GM08714 (cell line): ENCODE results near the gene LCMT1.
"Not testable (repeated sequence)": the region's sequence is repeated elsewhere in the genome, so short reads cannot be mapped to it uniquely, and the experiment has no call there.

ENCODE experiments used
- H3K4me3 ChIP-seq: fragments of 200-500 bp; sonication (Bioruptor generic); 2 replicates; pipeline ENCODE4 v1.5.1; 2014; ENCODE audit warnings: mild to moderate bottlenecking, low read length, inconsistent platforms
- ZNF274 ChIP-seq: IDR thresholded peaks from 2 replicates; pipeline ENCODE4 v1.6.1; 2012; ENCODE audit warnings: mild to moderate bottlenecking, low read depth, low read length

LCMT1 gene

GRCh38 chr16:25177831-25178688 is 66.5 kb downstream of the LCMT1 start:
- TF ChIP-seq ZNF274 = no peak
- no peak overlapping the region for H3K4me3 ChIP-seq

GRCh38 chr16:25181236-25181635 is 69.7 kb downstream of the LCMT1 start:
- H3K4me3 ChIP-seq = not testable (repeated sequence)

DNA sequence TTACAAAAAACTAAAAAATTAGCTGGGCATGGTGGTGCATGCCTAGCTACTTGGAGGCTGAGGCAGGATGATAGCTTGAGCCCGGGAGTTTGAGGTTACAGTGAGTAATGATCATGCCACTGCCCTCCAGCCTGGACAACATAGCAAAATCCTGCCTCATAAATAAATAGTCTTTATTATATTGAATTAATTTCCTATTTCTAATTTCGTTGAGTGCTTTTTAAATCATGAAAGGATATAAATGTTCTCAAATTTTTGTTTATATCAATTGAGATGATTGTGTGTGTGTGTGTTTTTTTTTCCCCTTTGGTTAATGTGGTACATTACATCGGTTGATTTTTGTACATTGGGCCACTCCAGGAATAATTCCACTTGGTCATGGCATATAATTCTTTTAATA is 73.2 kb downstream of the LCMT1 start:
- no peak for TF ChIP-seq ZNF274
- H3K4me3 ChIP-seq = no peak overlapping the region

- no peak overlapping the region for H3K4me3 ChIP-seq
- TF ChIP-seq ZNF274 = no peak
These were observed 75.9 kb downstream of the LCMT1 start for GRCh38 chr16:25187491-25187795.

- no peak for TF ChIP-seq ZNF274
- no peak overlapping the region for H3K4me3 ChIP-seq
These were observed 77.8 kb downstream of the LCMT1 start for GRCh38 chr16:25189305-25189704.

DNA sequence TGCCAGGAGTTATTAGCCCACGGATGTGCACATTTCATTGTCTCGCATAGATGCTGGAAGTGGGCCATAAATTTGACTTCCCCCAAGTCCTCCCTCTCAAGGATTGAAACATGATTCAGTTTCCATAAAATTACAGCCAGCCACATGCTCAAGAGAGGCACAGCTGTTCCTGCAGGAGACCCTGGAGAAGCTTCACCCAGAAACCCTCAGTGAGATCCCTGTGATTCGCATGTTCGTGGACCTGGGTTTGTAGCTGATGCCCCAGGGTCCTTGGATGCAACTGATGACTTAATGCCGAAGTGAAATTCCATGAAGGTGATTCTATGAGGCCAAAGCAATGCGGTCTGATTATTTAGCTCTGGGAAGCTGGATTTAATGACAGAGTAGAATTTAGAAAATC is 80.6 kb downstream of the LCMT1 start:
- H3K4me3 ChIP-seq = no peak overlapping the region

DNA sequence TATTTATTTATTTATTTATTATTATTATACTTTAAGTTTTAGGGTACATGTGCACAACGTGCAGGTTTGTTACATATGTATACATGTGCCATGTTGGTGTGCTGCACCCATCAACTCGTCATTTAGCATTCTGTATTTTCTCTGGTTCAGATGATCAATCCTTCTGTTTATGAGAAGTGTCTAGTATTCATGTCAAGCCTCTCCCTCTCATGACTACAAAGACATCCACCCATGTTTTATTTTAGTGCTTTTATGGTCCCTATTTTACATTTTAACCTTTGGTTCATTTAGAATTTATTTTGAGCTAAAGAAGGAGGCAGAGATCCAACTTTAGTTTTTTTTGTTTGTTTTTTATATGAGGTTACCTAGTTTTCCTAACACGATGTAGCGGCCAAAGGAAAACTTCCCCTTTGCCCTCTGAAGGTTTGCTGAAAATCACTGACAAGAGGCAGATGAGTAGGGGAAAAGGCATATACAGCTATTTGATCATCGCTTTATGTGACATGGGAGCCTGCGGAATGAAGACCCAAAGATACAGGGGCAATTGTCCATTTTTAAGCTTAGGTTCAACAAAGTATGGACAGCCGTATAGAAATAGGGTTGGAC is 82.8 kb downstream of the LCMT1 start:
- H3K4me3 ChIP-seq = no peak overlapping the region
- no peak for TF ChIP-seq ZNF274

More for the DNA sequence above, 80.6 kb downstream of the LCMT1 start:
- no peak for TF ChIP-seq ZNF274

DNA sequence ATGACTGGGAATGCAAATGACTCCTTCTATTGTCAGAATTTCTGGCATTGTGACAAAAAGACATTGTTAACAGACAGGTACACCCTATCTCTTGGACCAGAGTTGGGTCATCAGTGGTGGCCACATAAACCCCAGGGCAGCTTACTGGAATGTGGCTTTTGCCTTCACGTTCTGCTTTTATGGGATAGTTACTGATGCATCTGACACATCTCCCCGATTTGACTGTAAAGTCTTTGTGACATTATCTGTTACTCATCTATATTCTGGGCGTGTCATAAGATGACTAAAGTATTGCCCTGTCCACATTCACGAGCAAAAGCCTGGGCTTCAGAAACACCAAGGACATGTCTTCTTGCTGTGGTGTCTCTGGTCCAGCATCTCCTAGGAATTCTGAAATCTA is 86.5 kb downstream of the LCMT1 start:
- no peak overlapping the region for H3K4me3 ChIP-seq
- no peak for TF ChIP-seq ZNF274

DNA sequence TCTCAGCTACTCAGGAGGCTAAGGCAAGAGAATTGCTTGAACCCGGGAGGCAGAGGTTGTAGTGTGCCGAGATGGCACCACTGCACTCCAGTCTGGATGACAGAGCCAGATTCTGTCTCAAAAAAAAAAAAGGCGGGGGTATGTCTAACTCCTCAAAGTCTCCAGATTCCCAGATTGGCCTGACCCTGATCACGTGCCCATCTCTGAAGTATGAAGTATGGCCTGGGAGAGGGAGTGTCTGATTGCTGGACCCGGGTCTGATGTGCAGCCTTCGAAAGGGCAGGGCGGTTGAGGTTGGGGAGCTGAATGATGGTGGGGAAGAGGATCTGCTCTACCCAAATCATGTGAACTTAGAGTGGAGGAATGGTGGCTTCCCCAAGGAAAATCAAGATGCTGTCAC is 87.9 kb downstream of the LCMT1 start:
- H3K4me3 ChIP-seq = no peak overlapping the region
- TF ChIP-seq ZNF274 = no peak

DNA sequence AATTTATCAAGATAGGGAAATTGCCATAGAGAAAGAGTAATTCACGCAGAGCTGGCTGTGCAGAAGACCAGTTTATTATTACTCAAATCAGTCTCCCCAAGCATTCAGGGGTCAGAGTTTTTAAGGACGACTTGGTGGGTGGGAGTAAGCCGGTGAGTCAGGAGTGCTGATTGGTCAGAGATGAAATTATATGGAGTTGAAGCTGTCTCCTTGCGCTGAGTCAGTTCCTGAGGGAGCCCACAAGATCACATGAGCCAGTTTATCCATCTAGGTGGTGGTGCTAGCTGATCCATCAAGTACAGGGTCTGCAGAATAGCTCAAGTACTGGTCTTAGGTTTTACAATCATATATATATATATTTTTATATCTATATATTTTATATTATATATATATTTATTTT is 99.2 kb downstream of the LCMT1 start:
- no peak for TF ChIP-seq ZNF274
- H3K4me3 ChIP-seq = no peak overlapping the region

DNA sequence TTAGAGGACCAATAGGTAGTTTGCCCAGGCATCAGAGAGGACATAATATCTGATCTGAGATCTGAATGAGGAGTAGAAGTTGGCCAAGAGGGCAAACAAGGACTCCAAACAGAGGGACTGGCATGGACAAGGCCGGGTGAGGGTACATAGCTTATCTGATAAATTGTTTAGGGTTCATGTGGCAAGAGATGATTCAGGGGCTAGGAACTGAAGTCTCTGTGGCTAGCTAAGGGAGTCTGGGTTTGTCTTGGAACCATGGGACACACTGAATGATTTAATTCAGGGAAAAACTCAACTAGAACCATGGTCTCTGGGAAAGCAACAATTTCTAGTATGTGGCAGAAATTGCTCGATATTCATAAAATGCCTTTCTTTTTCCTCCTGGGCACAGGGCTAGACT is 101.1 kb downstream of the LCMT1 start:
- TF ChIP-seq ZNF274 = no peak
- H3K4me3 ChIP-seq = no peak overlapping the region

- no peak overlapping the region for H3K4me3 ChIP-seq
- no peak for TF ChIP-seq ZNF274
These were observed 102.3 kb downstream of the LCMT1 start for GRCh38 chr16:25213709-25214397.

- TF ChIP-seq ZNF274 = no peak
- H3K4me3 ChIP-seq = no peak overlapping the region
These were observed 105.6 kb downstream of the LCMT1 start for GRCh38 chr16:25217112-25217511.

- no peak for TF ChIP-seq ZNF274
- H3K4me3 ChIP-seq = no peak overlapping the region
These were observed 106.4 kb downstream of the LCMT1 start for GRCh38 chr16:25217921-25218320.

- H3K4me3 ChIP-seq = no peak overlapping the region
- no peak for TF ChIP-seq ZNF274
These were observed 107.7 kb downstream of the LCMT1 start for GRCh38 chr16:25219070-25219737.
